HepG2 (cell line): ENCODE data around the gene SPECC1L. TPM values are rescaled to one million over a fixed set of nuclear protein-coding genes. Genes with fewer than 3 reads are reported as not detected.
A peak's percentile ranks its signal among the peaks of the same experiment; 100 is the strongest.

Experiments used
- ARHGAP35 ChIP-seq: sonication (generic); formaldehyde crosslinking; IDR thresholded peaks from 2 replicates; pipeline ENCODE4 v1.9.0; 2022; ENCODE audit warnings: mild to moderate bottlenecking, inconsistent platforms, moderate library complexity, missing genetic modification reagents, borderline replicate concordance
- DNMT3B ChIP-seq: conservative IDR thresholded peaks from 2 replicates; pipeline ENCODE4 v1.6.1; 2016; ENCODE audit warnings: missing biosample characterization, control low read depth
- EZH2 ChIP-seq: conservative IDR thresholded peaks from 2 replicates; pipeline ENCODE4 v1.6.1; 2012; ENCODE audit warnings: mild to moderate bottlenecking, low read depth, low read length, moderate library complexity
- JARID2 ChIP-seq: sonication (generic); formaldehyde crosslinking; IDR thresholded peaks from 2 replicates; pipeline ENCODE4 v1.8.1; 2023; ENCODE audit warnings: missing genetic modification reagents, inconsistent platforms; ENCODE audit not compliant: insufficient replicate concordance
- MTA1 ChIP-seq: sonication (generic); formaldehyde crosslinking; IDR thresholded peaks from 2 replicates; pipeline ENCODE4 v1.4.0; 2020; ENCODE audit warnings: missing genetic modification reagents, mild to moderate bottlenecking, borderline replicate concordance
- NCOA2 ChIP-seq: sonication (generic); formaldehyde crosslinking; IDR thresholded peaks from 2 replicates; pipeline ENCODE4 v1.8.0; 2022; ENCODE audit warnings: inconsistent platforms
- NFE2 ChIP-seq: sonication (generic); formaldehyde crosslinking; IDR thresholded peaks from 2 replicates; pipeline ENCODE4 v1.4.0; 2020; ENCODE audit warnings: missing genetic modification reagents
- NFE2L2 ChIP-seq: fragments of 150-350 bp; IDR thresholded peaks from 2 replicates; pipeline ENCODE4 v1.6.1; 2014; ENCODE audit warnings: low read length
- PHF8 ChIP-seq: sonication (generic); formaldehyde crosslinking; IDR thresholded peaks from 2 replicates; pipeline ENCODE4 v1.5.0; 2020; ENCODE audit warnings: missing genetic modification reagents
- REPIN1 ChIP-seq: sonication (generic); formaldehyde crosslinking; IDR thresholded peaks from 2 replicates; pipeline ENCODE4 v1.8.0; 2022; ENCODE audit warnings: missing genetic modification reagents, low read depth, mild to moderate bottlenecking, borderline replicate concordance
- RFX5 ChIP-seq: IDR thresholded peaks from 2 replicates; pipeline ENCODE4 v1.6.1; 2011; ENCODE audit warnings: low read depth, low read length, improper control_type of control experiment
- SMAD3 ChIP-seq: sonication (generic); formaldehyde crosslinking; IDR thresholded peaks from 2 replicates; pipeline ENCODE4 v1.4.0; 2020; ENCODE audit warnings: missing genetic modification reagents
- SMYD3 ChIP-seq: sonication (generic); formaldehyde crosslinking; IDR thresholded peaks from 2 replicates; pipeline ENCODE4 v1.8.1; 2023; ENCODE audit warnings: mild to moderate bottlenecking, missing genetic modification reagents
- TAF1 ChIP-seq: sonication (generic); formaldehyde crosslinking; IDR thresholded peaks from 2 replicates; pipeline ENCODE4 v1.4.0; 2020; ENCODE audit warnings: missing genetic modification reagents
- TAF15 ChIP-seq: fragments of 200-400 bp; formaldehyde crosslinking; IDR thresholded peaks from one replicate; pipeline ENCODE4 v1.6.1; 2018; ENCODE audit warnings: mild to moderate bottlenecking, low read depth, low read length; ENCODE audit not compliant: poor library complexity, severe bottlenecking
- ZBTB44 ChIP-seq: sonication (generic); formaldehyde crosslinking; IDR thresholded peaks from 2 replicates; pipeline ENCODE4 v1.4.0; 2020; ENCODE audit warnings: missing genetic modification reagents
- ZNF253 ChIP-seq: sonication (generic); formaldehyde crosslinking; IDR thresholded peaks from 2 replicates; pipeline ENCODE4 v1.8.0; 2022; ENCODE audit warnings: mild to moderate bottlenecking, missing genetic modification reagents, borderline replicate concordance
- ZNF550 ChIP-seq: sonication (generic); formaldehyde crosslinking; IDR thresholded peaks from 2 replicates; pipeline ENCODE4 v1.4.0; 2020; ENCODE audit warnings: mild to moderate bottlenecking, missing genetic modification reagents, borderline replicate concordance
- ZNF598 ChIP-seq: sonication (generic); formaldehyde crosslinking; IDR thresholded peaks from 2 replicates; pipeline ENCODE4 v1.5.1; 2020; ENCODE audit warnings: mild to moderate bottlenecking, missing genetic modification reagents, borderline replicate concordance
- polyA plus RNA-seq, 8 experiments: library from polyadenylated mRNA; depleted of rRNA in 3 of 8; stranded (reverse) in 7 of 8; unstranded in 1 of 8; fragments of >200 nt; fragmentation: Illumina TruSeq in 4 of 8; extraction: Trizol in 4 of 8; gene quantifications; 2 replicates each; pipeline versions ENCODE4 v1.2.1 to v1.2.3, GENCODE V29; 2011 to 2016; ENCODE audit warnings: low read depth in 4 of 8, missing spikeins in 1 of 8, mixed read lengths in 1 of 8; ENCODE audit not compliant: insufficient read depth in 1 of 8
- total RNA-seq, 5 experiments: library from RNA; depleted of rRNA; stranded (reverse); fragments of >200 nt; fragmentation: Illumina TruSeq; extraction: Trizol; gene quantifications; 2 replicates each; pipeline ENCODE4 v1.2.3, GENCODE V29; 2016; ENCODE audit warnings: low read depth in 1 of 5
- TF ChIP-seq, protein P1 (sequence below): IDR thresholded peaks from 2 replicates; pipeline ENCODE4 v1.6.1; 2012; ENCODE audit warnings: low read depth, low read length, improper control_type of control experiment
- TF ChIP-seq, protein P2 (sequence below): sonication (generic); formaldehyde crosslinking; IDR thresholded peaks from 2 replicates; pipeline ENCODE4 v1.5.1; 2020; ENCODE audit warnings: mild to moderate bottlenecking, missing genetic modification reagents, borderline replicate concordance

Gene SPECC1L
- total and polyA plus RNA-seq, 2 of the 13 experiments (the other 11 are each of a cell fraction or from before 2014, with no cell fraction given) = 14.1 to 30.3 TPM

DNA sequence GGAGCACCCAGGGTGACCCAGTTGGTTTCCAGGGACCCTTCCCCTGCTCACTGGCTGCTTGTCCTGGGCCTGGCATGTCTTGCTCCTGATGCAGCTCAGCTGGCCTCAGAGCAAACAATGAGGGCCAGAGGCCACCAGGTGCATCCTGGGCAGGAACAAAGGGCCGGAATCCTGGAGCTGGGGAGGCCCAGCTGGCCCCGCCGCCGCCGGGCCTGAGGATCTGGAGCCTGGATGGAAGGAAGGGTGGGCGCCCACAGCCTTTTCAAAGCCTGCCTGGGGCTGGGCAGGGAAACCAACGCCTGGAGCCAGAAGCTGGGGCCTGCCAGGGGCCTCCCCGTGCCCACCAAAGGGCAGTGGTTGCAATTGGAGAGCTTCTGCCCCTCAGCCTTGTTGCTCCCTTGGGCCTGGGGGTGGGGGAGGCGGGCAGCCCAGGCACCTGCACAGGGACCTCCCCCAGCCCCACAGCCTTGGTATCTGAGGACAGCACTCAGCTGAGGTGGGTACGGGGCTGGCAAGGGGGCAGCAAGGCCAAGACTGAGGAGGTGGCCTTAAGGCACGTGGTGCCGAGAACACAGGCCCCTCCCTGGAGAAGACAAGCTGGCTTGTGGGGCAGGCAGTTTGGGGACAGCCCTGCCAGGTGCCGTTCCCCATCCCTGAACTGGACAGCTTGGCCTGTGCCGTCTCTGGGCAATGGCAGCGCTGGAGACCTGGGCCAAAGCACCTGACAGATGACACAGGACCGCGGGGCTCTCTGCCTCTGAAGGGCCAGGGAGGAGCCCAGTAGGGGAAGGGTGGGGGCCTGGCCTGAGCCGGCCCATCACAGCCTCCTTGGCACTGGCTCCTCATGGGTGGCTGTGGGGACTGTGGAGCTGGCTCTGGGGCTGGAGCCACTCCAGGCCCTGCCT is 149.7 kb downstream of the SPECC1L start (continued):
- TF ChIP-seq, protein P1, sequence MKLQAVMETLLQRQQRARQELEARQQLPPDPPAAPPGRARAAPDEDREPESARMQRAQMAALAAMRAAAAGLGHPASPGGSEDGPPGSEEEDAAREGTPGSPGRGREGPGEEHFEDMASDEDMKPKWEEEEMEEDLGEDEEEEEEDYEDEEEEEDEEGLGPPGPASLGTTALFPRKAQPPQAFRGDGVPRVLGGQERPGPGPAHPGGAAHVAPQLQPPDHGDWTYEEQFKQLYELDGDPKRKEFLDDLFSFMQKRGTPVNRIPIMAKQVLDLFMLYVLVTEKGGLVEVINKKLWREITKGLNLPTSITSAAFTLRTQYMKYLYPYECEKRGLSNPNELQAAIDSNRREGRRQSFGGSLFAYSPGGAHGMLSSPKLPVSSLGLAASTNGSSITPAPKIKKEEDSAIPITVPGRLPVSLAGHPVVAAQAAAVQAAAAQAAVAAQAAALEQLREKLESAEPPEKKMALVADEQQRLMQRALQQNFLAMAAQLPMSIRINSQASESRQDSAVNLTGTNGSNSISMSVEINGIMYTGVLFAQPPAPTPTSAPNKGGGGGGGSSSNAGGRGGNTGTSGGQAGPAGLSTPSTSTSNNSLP = no peak
- TF ChIP-seq MTA1 (no peak), NCOA2 (no peak), ZNF253 (no peak), TAF1 (CRISPR knock-in tag) (no peak), SMAD3 (no peak), SMYD3 (CRISPR knock-in tag) (no peak), NFE2L2 (no peak), EZH2 (no peak), ARHGAP35 (CRISPR knock-in tag) (no peak), NFE2 (CRISPR knock-in tag) (no peak), JARID2 (CRISPR knock-in tag) (no peak), RFX5 (no peak), TAF15 (no peak), ZNF550 (no peak), ZBTB44 (no peak), DNMT3B (no peak), PHF8 (peak; percentile 46; the same call in 1 of the 2 replicates), ZNF598 (CRISPR knock-in tag) (peak; percentile 50; the same call in 1 of the 2 replicates), REPIN1 (no peak)
- TF ChIP-seq, protein P2, sequence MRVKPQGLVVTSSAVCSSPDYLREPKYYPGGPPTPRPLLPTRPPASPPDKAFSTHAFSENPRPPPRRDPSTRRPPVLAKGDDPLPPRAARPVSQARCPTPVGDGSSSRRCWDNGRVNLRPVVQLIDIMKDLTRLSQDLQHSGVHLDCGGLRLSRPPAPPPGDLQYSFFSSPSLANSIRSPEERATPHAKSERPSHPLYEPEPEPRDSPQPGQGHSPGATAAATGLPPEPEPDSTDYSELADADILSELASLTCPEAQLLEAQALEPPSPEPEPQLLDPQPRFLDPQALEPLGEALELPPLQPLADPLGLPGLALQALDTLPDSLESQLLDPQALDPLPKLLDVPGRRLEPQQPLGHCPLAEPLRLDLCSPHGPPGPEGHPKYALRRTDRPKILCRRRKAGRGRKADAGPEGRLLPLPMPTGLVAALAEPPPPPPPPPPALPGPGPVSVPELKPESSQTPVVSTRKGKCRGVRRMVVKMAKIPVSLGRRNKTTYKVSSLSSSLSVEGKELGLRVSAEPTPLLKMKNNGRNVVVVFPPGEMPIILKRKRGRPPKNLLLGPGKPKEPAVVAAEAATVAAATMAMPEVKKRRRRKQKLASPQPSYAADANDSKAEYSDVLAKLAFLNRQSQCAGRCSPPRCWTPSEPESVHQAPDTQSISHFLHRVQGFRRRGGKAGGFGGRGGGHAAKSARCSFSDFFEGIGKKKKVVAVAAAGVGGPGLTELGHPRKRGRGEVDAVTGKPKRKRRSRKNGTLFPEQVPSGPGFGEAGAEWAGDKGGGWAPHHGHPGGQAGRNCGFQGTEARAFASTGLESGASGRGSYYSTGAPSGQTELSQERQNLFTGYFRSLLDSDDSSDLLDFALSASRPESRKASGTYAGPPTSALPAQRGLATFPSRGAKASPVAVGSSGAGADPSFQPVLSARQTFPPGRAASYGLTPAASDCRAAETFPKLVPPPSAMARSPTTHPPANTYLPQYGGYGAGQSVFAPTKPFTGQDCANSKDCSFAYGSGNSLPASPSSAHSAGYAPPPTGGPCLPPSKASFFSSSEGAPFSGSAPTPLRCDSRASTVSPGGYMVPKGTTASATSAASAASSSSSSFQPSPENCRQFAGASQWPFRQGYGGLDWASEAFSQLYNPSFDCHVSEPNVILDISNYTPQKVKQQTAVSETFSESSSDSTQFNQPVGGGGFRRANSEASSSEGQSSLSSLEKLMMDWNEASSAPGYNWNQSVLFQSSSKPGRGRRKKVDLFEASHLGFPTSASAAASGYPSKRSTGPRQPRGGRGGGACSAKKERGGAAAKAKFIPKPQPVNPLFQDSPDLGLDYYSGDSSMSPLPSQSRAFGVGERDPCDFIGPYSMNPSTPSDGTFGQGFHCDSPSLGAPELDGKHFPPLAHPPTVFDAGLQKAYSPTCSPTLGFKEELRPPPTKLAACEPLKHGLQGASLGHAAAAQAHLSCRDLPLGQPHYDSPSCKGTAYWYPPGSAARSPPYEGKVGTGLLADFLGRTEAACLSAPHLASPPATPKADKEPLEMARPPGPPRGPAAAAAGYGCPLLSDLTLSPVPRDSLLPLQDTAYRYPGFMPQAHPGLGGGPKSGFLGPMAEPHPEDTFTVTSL (CRISPR knock-in tag) = no peak
